HCT116 (cell line): ENCODE measurements around the gene MIGA1. TPM values are rescaled to one million over a fixed set of nuclear protein-coding genes. Genes with fewer than 3 reads are reported as not detected.

ENCODE experiments used
- ATAC-seq: fragments of 200-7000 bp; cut with Tn5 transposase; 2 replicates; pipeline ENCODE4 v1.9.1; 2020; ENCODE audit warnings: mild to moderate bottlenecking, moderate library complexity
- BruUV-seq: library from RNA; stranded (reverse); fragments of 400-500 nt; replicated peaks from 2 replicates; lab custom pipeline; 2021; lab: Mats Ljungman, UMichigan
- CTCF ChIA-PET: fragments of 300-600 bp; sonication (Branson Sonifier 250); formaldehyde crosslinking; loops from one replicate; lab custom pipeline; 2021; ENCODE audit warnings: antibody characterized with exemption; lab: Charles Lee
- POLR2A ChIA-PET: fragments of 300-600, 350-600 bp; sonication (Branson Sonifier 250); formaldehyde crosslinking; loops from one replicate; lab custom pipeline; 2021; ENCODE audit warnings: antibody characterized with exemption; lab: Charles Lee
- RAD21 ChIA-PET, 2 experiments: fragments of 300-600 bp; sonication (Branson Sonifier 250); formaldehyde crosslinking; loops; one replicate each; lab custom pipeline; 2023; ENCODE audit warnings: low total read pairs in 2 of 2; ENCODE audit not compliant: uncharacterized antibody in 2 of 2, unreplicated experiment in 2 of 2, low non-redundant PET in 1 of 2; lab: Charles Lee
- DNase-seq: peaks from one replicate; pipeline ENCODE4 v3.0.0-alpha.2; 2010; ENCODE audit warnings: low read depth, low spot score
- H2AFZ ChIP-seq: fragments of 200-600 bp; shearing (Covaris generic), sonication (generic); 2 replicates; pipeline ENCODE4 v1.6.1; 2017; ENCODE audit warnings: low read depth, mixed run types, mixed read lengths, antibody characterized with exemption, low read length; ENCODE audit not compliant: poor library complexity, severe bottlenecking
- H3K27ac ChIP-seq: 2 replicates; pipeline ENCODE4 v1.5.1; 2012; ENCODE audit warnings: low read depth, low read length
- H3K27me3 ChIP-seq: fragments of 200-600 bp; sonication (generic); 2 replicates; pipeline ENCODE4 v1.6.1; 2016; ENCODE audit warnings: mixed run types, low read length, mixed read lengths; ENCODE audit not compliant: insufficient read depth
- H3K36me3 ChIP-seq, 2 experiments: fragments of 200-500 bp in 1 of 2; fragments of 200-600 bp in 1 of 2; sonication (Bioruptor generic) in 1 of 2; sonication (generic) in 1 of 2; 2 replicates each; pipeline versions ENCODE4 v1.5.1 to v1.6.1; 2014 to 2016; ENCODE audit warnings: low read length in 2 of 2, inconsistent platforms in 1 of 2, mixed read lengths in 1 of 2, mixed run types in 1 of 2; ENCODE audit not compliant: insufficient read depth in 2 of 2, control insufficient read depth in 1 of 2
- H3K4me1 ChIP-seq, 2 experiments: fragments of 200-600 bp in 1 of 2; sonication (generic) in 1 of 2; 2 replicates each; pipeline versions ENCODE4 v1.5.1 to v1.6.1; 2012 to 2017; ENCODE audit warnings: low read length in 2 of 2, inconsistent platforms in 1 of 2, mild to moderate bottlenecking in 1 of 2, mixed read lengths in 1 of 2, mixed run types in 1 of 2, moderate library complexity in 1 of 2; ENCODE audit not compliant: insufficient read depth in 2 of 2, control insufficient read depth in 1 of 2
- H3K4me2 ChIP-seq: fragments of 200-600 bp; sonication (generic); 2 replicates; pipeline ENCODE4 v1.6.1; 2017; ENCODE audit warnings: mixed run types, low read length, mixed read lengths
- H3K4me3 ChIP-seq, 2 experiments: fragments of 200-600 bp in 1 of 2; sonication (generic) in 1 of 2; replicated peaks in 1 of 2; 2 replicates each; pipeline ENCODE4 v1.5.1; 2011 to 2016; ENCODE audit warnings: low read length in 2 of 2, control low read depth in 1 of 2, low read depth in 1 of 2, mild to moderate bottlenecking in 1 of 2, mixed read lengths in 1 of 2, mixed run types in 1 of 2
- H3K79me2 ChIP-seq: fragments of 200-600 bp; sonication (generic); 2 replicates; pipeline ENCODE4 v1.6.1; 2017; ENCODE audit warnings: mild to moderate bottlenecking, mixed run types, low read length, moderate library complexity, mixed read lengths; ENCODE audit not compliant: insufficient read depth
- H3K9ac ChIP-seq: fragments of 200-600 bp; sonication (generic); 2 replicates; pipeline ENCODE4 v1.6.1; 2016; ENCODE audit warnings: low read length, mixed read lengths
- H3K9me2 ChIP-seq: fragments of 200-600 bp; sonication (generic), shearing (Covaris generic); 2 replicates; pipeline ENCODE4 v1.6.1; 2017; ENCODE audit warnings: mixed run types, mild to moderate bottlenecking, moderate library complexity; ENCODE audit not compliant: insufficient read depth
- H3K9me3 ChIP-seq, 2 experiments: fragments of 200-500 bp in 1 of 2; fragments of 200-600 bp in 1 of 2; sonication (Bioruptor generic) in 1 of 2; sonication (generic) in 1 of 2; 2 replicates each; pipeline ENCODE4 v1.6.1; 2014 to 2017; ENCODE audit warnings: low read length in 2 of 2, mixed read lengths in 2 of 2, inconsistent platforms in 1 of 2, low read depth in 1 of 2, mild to moderate bottlenecking in 1 of 2, mixed run types in 1 of 2, moderate library complexity in 1 of 2; ENCODE audit not compliant: control insufficient read depth in 1 of 2, insufficient read depth in 1 of 2
- H4K20me1 ChIP-seq: fragments of 200-600 bp; sonication (generic), shearing (Covaris generic); 2 replicates; pipeline ENCODE4 v1.6.1; 2017; ENCODE audit warnings: mixed run types, mild to moderate bottlenecking, moderate library complexity; ENCODE audit not compliant: insufficient read depth
- ATF3 ChIP-seq: IDR thresholded peaks from 2 replicates; pipeline ENCODE4 v1.6.1; 2012
- CBX3 ChIP-seq: IDR thresholded peaks from 2 replicates; pipeline ENCODE4 v1.6.1; 2012; ENCODE audit warnings: low read depth
- EGR1 ChIP-seq: IDR thresholded peaks from 2 replicates; pipeline ENCODE4 v1.6.1; 2012; ENCODE audit warnings: low read depth
- ELF1 ChIP-seq: IDR thresholded peaks from 2 replicates; pipeline ENCODE4 v1.6.1; 2012; ENCODE audit warnings: low read depth, borderline replicate concordance
- EZH2 ChIP-seq: fragments of 200-600 bp; sonication (generic); IDR thresholded peaks from 2 replicates; pipeline ENCODE4 v1.6.1; 2017; ENCODE audit warnings: antibody characterized with exemption, mixed run types
- EZH2phosphoT487 ChIP-seq: fragments of 200-600 bp; IDR thresholded peaks from 2 replicates; pipeline ENCODE4 v1.6.1; 2018; ENCODE audit warnings: antibody characterized with exemption, borderline replicate concordance
- JUND ChIP-seq: IDR thresholded peaks from 2 replicates; pipeline ENCODE4 v1.6.1; 2012
- MAX ChIP-seq: IDR thresholded peaks from 2 replicates; pipeline ENCODE4 v1.6.1; 2012
- POLR2A ChIP-seq: IDR thresholded peaks from 2 replicates; pipeline ENCODE4 v1.7.0; 2011; ENCODE audit warnings: borderline replicate concordance; ENCODE audit not compliant: insufficient read depth, insufficient read length; ENCODE audit errors: extremely low read depth
- POLR2AphosphoS5 ChIP-seq: IDR thresholded peaks from 2 replicates; pipeline ENCODE4 v1.6.1; 2011; ENCODE audit warnings: mild to moderate bottlenecking, low read depth, low read length, moderate library complexity
- RAD21 ChIP-seq: IDR thresholded peaks from 2 replicates; pipeline ENCODE4 v1.6.1; 2012; ENCODE audit warnings: low read depth, mild to moderate bottlenecking
- SIN3A ChIP-seq: IDR thresholded peaks from 2 replicates; pipeline ENCODE4 v1.6.1; 2012; ENCODE audit warnings: low read depth
- SP1 ChIP-seq: IDR thresholded peaks from 2 replicates; pipeline ENCODE4 v1.6.1; 2012; ENCODE audit warnings: low read depth
- SRF ChIP-seq: IDR thresholded peaks from 2 replicates; pipeline ENCODE4 v1.6.1; 2012; ENCODE audit warnings: low read depth
- TCF7L2 ChIP-seq: IDR thresholded peaks from 2 replicates; pipeline ENCODE4 v1.7.0; 2011; ENCODE audit warnings: borderline replicate concordance, inconsistent platforms; ENCODE audit not compliant: insufficient read depth, insufficient read length; ENCODE audit errors: extremely low read depth
- YY1 ChIP-seq: IDR thresholded peaks from 2 replicates; pipeline ENCODE4 v1.6.1; 2011; ENCODE audit warnings: low read length, low read depth, moderate library complexity, mild to moderate bottlenecking; ENCODE audit not compliant: insufficient replicate concordance; ENCODE audit errors: extremely low read depth
- ZFX ChIP-seq: fragments of 450-650 bp; IDR thresholded peaks from 2 replicates; pipeline ENCODE4 v1.6.1; 2017
- intact Hi-C: fragments of 100-400 bp; cut with micrococcal nuclease; formaldehyde crosslinking; loops from 2 replicates; pipeline ENCODE4 v1.10.0; 2022
- total RNA-seq: library from RNA; stranded (reverse); gene quantifications from one replicate; pipeline ENCODE4 v1.2.1, GENCODE V29; 2021; ENCODE audit not compliant: unreplicated experiment
- TF ChIP-seq, protein P1 (sequence below), 3 experiments: fragments of 200-600 bp in 1 of 3; sonication (generic) in 1 of 3; IDR thresholded peaks in 2 of 3; conservative IDR thresholded peaks in 1 of 3; 2 replicates each; pipeline ENCODE4 v1.5.1; 2012 to 2017; ENCODE audit warnings: low read depth in 2 of 3, low read length in 2 of 3, antibody characterized with exemption in 1 of 3, borderline replicate concordance in 1 of 3, control low read depth in 1 of 3, mild to moderate bottlenecking in 1 of 3, mixed read lengths in 1 of 3, mixed run types in 1 of 3, moderate library complexity in 1 of 3; ENCODE audit not compliant: insufficient read depth in 1 of 3
- TF ChIP-seq, protein P2 (sequence below): IDR thresholded peaks from 2 replicates; pipeline ENCODE4 v1.6.1; 2011; ENCODE audit warnings: mild to moderate bottlenecking, low read length, moderate library complexity; ENCODE audit not compliant: insufficient replicate concordance; ENCODE audit errors: extremely low read depth
- TF ChIP-seq, protein P3 (sequence below): IDR thresholded peaks from 2 replicates; pipeline ENCODE4 v1.6.1; 2012; ENCODE audit warnings: low read depth

MIGA1 gene
- total RNA-seq, 1 experiment from 2014 or later = 9.6 TPM

DNA sequence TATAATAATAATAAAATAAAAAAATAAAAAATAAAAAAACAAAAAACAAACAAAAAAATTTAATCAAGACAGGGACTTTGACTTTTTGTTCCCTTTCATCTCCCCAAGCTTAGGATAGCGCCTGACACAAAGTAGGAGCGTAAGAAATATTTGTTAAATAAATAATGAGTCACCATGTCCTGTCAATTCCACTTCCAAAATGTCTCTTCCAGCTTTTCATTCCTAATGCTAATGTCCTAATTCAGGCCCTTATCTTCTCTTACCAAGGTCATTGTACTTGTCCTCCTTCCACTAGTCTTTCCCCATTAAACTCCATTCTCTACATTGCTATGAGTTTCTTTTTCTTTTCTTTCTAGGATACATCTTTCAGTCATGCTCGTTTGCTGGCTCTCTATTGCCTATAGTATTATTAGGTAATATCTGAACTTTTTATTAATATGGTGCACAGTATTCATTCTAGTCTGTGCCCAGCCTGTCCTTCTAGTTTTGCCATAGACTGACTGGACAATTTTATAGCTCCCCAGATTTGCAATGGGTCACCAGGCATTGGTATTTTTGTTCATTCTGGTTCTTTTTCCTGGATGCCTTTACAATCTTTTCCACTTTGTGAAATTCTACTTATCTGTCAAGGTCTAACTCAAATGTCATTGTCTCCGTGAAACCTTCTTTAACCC lies 120.3 kb downstream of the MIGA1 start:
- no peak for DNase-seq
- no peak overlapping the region for H2AFZ ChIP-seq
- BruUV-seq = no TSS peak
- ChIA-PET CTCF (interaction anchor here (1.2 to 1.4 kb wide), 3 partner anchors 120 to 587 kb away, joined by 3 to 4 read pairs (median 4); partner anchors contain the start of gene MIGA1), RAD21 (no interaction called here), POLR2A (no interaction called here)
- no peak overlapping the region for H3K4me2 ChIP-seq
- ATAC-seq = no peak
- no peaks in the 10 kb centered on the region for H3K79me2 ChIP-seq
- H3K9me2 ChIP-seq = no peaks in the 10 kb centered on the region
- no peaks in the 10 kb centered on the region for H3K9me3 ChIP-seq
- H3K27me3 ChIP-seq = no peaks in the 10 kb centered on the region
- H3K27ac ChIP-seq = no peak overlapping the region
- no peaks in the 10 kb centered on the region for H3K4me1 ChIP-seq
- no peak overlapping the region for H3K4me3 ChIP-seq
- no peaks in the 10 kb centered on the region for H3K36me3 ChIP-seq
- intact Hi-C loops = loop anchor here (1.0 to 10.0 kb wide), 3 partner anchors 215 to 751 kb away; partner anchors contain the start of gene ZZZ3
- H3K9ac ChIP-seq = no peak overlapping the region
- no peaks in the 10 kb centered on the region for H4K20me1 ChIP-seq
- no peak for TF ChIP-seq ELF1
- TF ChIP-seq JUND = no peak
- TF ChIP-seq, protein P1, sequence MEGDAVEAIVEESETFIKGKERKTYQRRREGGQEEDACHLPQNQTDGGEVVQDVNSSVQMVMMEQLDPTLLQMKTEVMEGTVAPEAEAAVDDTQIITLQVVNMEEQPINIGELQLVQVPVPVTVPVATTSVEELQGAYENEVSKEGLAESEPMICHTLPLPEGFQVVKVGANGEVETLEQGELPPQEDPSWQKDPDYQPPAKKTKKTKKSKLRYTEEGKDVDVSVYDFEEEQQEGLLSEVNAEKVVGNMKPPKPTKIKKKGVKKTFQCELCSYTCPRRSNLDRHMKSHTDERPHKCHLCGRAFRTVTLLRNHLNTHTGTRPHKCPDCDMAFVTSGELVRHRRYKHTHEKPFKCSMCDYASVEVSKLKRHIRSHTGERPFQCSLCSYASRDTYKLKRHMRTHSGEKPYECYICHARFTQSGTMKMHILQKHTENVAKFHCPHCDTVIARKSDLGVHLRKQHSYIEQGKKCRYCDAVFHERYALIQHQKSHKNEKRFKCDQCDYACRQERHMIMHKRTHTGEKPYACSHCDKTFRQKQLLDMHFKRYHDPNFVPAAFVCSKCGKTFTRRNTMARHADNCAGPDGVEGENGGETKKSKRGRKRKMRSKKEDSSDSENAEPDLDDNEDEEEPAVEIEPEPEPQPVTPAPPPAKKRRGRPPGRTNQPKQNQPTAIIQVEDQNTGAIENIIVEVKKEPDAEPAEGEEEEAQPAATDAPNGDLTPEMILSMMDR (IDR thresholded peaks at IDR 0.05 in 2 of 3, conservative IDR thresholded peaks at IDR 0.05 in 1 of 3; ENCODE audit: borderline replicate concordance in 1 of 3, insufficient read depth in 1 of 3, low read depth in 2 of 3, low read length in 2 of 3) = no peak
- no peak for TF ChIP-seq POLR2A
- no peak for TF ChIP-seq EZH2
- TF ChIP-seq SP1 = no peak
- TF ChIP-seq MAX = no peak
- no peak for TF ChIP-seq RAD21
- no peak for TF ChIP-seq POLR2AphosphoS5
- TF ChIP-seq TCF7L2 = no peak
- TF ChIP-seq CBX3 = no peak
- no peak for TF ChIP-seq SIN3A
- TF ChIP-seq, protein P2, sequence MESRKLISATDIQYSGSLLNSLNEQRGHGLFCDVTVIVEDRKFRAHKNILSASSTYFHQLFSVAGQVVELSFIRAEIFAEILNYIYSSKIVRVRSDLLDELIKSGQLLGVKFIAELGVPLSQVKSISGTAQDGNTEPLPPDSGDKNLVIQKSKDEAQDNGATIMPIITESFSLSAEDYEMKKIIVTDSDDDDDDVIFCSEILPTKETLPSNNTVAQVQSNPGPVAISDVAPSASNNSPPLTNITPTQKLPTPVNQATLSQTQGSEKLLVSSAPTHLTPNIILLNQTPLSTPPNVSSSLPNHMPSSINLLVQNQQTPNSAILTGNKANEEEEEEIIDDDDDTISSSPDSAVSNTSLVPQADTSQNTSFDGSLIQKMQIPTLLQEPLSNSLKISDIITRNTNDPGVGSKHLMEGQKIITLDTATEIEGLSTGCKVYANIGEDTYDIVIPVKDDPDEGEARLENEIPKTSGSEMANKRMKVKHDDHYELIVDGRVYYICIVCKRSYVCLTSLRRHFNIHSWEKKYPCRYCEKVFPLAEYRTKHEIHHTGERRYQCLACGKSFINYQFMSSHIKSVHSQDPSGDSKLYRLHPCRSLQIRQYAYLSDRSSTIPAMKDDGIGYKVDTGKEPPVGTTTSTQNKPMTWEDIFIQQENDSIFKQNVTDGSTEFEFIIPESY = no peak
- TF ChIP-seq ZFX = no peak
- no peak for TF ChIP-seq EZH2phosphoT487
- TF ChIP-seq SRF = no peak
- no peak for TF ChIP-seq YY1
- no peak for TF ChIP-seq ATF3
- no peak for TF ChIP-seq EGR1
- TF ChIP-seq, protein P3, sequence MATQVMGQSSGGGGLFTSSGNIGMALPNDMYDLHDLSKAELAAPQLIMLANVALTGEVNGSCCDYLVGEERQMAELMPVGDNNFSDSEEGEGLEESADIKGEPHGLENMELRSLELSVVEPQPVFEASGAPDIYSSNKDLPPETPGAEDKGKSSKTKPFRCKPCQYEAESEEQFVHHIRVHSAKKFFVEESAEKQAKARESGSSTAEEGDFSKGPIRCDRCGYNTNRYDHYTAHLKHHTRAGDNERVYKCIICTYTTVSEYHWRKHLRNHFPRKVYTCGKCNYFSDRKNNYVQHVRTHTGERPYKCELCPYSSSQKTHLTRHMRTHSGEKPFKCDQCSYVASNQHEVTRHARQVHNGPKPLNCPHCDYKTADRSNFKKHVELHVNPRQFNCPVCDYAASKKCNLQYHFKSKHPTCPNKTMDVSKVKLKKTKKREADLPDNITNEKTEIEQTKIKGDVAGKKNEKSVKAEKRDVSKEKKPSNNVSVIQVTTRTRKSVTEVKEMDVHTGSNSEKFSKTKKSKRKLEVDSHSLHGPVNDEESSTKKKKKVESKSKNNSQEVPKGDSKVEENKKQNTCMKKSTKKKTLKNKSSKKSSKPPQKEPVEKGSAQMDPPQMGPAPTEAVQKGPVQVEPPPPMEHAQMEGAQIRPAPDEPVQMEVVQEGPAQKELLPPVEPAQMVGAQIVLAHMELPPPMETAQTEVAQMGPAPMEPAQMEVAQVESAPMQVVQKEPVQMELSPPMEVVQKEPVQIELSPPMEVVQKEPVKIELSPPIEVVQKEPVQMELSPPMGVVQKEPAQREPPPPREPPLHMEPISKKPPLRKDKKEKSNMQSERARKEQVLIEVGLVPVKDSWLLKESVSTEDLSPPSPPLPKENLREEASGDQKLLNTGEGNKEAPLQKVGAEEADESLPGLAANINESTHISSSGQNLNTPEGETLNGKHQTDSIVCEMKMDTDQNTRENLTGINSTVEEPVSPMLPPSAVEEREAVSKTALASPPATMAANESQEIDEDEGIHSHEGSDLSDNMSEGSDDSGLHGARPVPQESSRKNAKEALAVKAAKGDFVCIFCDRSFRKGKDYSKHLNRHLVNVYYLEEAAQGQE = no peak
